NCI-H128 (cell line): ENCODE results near the gene PCDHB5.
"Not testable (repeated sequence)": the region's sequence is repeated elsewhere in the genome, so short reads cannot be mapped to it uniquely, and the experiment has no call there.

ENCODE experiments used
- DNase-seq: peaks from one replicate; lab custom pipeline; 2025; ENCODE audit not compliant: unreplicated experiment; lab: John Stamatoyannopoulos, UW

PCDHB5 gene

DNA sequence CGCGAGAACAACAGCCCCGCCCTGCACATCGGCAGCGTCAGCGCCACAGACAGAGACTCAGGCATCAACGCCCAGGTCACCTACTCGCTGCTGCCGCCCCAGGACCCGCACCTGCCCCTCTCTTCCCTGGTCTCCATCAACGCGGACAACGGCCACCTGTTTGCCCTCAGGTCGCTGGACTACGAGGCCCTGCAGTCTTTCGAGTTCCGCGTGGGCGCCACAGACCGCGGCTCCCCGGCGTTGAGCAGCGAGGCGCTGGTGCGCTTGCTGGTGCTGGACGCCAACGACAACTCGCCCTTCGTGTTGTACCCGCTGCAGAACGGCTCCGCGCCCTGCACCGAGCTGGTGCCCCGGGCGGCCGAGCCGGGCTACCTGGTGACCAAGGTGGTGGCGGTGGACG is 16.6 kb downstream of the PCDHB5 start:
- not testable (repeated sequence) for DNase-seq

DNA sequence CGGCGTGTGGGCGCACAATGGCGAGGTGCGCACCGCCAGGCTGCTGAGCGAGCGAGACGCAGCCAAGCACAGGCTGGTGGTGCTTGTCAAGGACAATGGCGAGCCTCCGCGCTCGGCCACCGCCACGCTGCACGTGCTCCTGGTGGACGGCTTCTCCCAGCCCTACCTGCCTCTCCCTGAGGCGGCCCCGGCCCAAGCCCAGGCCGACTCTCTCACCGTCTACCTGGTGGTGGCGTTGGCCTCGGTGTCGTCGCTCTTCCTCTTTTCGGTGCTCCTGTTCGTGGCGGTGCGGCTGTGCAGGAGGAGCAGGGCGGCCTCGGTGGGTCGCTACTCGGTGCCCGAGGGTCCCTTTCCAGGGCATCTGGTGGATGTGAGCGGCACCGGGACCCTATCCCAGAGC is 17.1 kb downstream of the PCDHB5 start:
- DNase-seq = not testable (repeated sequence)

DNA sequence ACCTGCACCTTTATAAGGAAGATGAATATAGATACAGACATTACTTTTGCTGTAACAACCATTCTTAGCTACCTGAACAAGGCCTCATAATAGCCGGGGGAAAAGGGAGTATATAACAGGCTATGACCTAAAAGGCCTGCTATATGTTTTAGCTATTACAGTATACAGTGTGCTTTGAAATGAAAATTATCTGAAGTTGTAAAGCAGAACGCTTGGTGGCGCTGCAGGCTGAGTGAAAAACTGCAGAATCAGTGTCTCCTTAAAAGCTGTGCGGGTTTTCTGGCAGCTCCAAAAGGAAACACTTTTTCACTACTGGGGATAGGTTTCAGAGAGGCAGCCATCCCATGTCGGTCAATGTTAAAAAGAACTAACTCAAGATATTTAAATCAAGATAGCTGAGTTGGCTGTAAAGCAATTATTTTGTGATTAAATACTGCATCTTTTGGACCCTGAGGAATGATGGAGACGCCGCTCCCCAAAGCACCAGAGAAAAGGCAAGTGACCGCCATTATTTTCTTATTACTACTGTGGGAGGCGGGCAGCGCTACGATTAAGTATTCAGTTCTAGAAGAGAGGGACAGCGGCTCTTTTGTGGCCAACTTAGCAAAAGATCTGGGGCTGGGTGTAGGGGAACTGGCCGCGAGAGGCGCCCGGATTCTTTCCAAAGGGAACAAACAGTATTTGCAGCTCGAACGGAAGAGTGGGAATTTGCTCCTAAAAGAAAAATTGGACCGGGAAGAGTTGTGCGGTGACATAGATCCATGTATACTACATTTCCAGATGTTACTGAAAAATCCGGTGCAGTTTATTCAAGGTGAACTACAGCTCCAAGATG is 20.8 kb downstream of the PCDHB5 start:
- DNase-seq = no peak

DNA sequence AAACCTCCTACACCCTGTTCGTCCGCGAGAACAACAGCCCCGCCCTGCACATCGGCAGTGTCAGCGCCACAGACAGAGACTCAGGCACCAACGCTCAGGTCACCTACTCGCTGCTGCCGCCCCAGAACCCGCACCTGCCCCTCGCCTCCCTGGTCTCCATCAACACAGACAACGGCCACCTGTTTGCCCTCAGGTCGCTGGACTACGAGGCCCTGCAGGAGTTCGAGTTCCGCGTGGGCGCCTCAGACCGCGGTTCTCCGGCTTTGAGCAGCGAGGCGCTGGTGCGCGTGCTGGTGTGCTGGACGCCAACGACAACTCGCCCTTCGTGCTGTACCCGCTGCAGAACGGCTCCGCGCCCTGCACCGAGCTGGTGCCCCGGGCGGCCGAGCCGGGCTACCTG is 22.4 kb downstream of the PCDHB5 start:
- DNase-seq = not testable (repeated sequence)

DNA sequence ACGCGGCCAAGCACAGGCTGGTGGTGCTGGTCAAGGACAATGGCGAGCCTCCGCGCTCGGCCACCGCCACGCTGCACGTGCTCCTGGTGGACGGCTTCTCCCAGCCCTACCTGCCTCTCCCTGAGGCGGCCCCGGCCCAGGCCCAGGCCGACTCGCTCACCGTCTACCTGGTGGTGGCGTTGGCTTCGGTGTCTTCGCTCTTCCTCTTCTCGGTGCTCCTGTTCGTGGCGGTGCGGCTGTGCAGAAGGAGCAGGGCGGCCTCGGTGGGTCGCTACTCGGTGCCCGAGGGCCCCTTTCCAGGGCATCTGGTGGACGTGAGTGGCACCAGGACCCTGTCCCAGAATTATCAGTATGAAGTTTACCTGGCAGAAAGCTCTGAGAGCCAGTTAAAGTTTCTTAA is 22.9 kb downstream of the PCDHB5 start:
- not testable (repeated sequence) for DNase-seq

DNA sequence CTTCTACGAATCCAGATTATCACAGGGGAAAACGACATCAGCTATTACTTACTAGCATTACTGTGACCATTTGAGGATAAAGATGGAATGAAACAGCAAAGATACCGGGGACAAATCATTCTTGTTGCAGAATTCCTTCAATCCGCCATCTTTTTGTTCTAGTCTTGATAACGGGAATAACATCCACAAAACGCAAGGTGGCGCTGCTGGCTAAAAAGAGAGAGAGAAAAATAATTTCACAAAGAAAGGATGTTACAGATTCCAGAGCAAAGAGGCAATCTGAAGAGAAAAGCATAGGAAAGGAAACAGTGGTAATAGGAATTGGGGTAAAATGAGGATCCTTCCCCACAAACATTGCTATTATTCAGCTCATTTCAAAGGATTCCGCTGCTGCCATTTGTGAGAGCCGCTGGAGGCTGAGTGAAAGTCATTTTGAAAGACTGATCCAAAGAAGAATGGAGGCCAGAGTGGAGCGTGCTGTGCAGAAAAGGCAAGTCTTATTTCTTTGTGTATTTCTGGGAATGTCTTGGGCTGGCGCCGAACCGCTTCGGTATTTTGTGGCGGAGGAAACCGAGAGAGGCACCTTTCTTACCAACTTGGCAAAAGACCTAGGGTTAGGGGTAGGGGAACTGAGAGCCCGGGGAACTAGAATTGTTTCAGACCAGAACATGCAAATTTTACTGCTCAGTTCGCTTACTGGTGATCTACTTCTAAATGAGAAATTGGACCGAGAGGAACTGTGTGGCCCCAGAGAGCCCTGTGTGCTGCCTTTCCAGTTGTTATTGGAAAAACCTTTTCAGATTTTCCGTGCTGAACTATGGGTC is 37.6 kb downstream of the PCDHB5 start, which contains the start of gene PCDHB7:
TSS of gene PCDHB7 (plus strand) at position 264 of the 824 bp plus-strand sequence. CDS start at position 456, 192 bp downstream.
- no peak for DNase-seq

DNA sequence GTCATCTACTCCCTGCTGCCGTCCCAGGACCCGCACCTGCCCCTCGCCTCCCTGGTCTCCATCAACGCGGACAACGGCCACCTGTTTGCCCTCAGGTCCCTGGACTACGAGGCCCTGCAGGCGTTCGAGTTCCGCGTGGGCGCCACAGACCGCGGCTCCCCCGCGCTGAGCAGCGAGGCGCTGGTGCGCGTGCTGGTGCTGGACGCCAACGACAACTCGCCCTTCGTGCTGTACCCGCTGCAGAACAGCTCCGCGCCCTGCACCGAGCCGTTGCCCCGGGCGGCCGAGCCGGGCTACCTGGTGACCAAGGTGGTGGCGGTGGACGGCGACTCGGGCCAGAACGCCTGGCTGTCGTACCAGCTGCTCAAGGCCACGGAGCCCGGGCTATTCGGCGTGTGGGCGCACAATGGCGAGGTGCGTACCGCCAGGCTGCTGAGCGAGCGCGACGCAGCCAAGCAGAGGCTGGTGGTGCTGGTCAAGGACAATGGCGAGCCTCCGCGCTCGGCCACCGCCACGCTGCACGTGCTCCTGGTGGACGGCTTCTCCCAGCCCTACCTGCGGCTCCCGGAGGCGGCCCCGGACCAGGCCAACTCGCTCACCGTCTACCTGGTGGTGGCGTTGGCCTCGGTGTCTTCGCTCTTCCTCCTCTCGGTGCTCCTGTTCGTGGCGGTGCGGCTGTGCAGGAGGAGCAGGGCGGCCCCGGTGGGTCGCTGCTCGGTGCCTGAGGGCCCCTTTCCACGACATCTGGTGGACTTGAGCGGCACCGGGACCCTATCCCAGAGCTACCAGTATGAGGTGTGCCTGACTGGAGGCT is 39.5 kb downstream of the PCDHB5 start:
- DNase-seq = not testable (repeated sequence)

DNA sequence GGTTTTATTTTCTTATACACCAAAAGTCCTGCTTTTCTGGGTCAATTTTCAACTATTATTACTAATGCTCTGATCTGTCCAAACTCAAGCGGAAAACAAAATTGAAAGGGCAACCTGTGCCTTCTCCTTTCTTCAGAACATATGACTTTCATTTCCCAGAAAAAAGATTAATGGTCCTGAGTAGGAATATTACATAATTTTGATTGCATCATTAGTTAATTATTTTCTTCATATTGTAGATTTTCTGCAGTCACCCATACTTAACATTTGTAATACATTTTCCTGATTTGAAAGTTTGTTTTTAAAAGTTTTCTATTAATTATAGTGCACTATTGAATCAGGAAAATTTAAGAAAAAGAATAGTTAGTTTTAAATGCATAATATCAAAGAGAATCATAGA is 40.9 kb downstream of the PCDHB5 start:
- no peak for DNase-seq

DNA sequence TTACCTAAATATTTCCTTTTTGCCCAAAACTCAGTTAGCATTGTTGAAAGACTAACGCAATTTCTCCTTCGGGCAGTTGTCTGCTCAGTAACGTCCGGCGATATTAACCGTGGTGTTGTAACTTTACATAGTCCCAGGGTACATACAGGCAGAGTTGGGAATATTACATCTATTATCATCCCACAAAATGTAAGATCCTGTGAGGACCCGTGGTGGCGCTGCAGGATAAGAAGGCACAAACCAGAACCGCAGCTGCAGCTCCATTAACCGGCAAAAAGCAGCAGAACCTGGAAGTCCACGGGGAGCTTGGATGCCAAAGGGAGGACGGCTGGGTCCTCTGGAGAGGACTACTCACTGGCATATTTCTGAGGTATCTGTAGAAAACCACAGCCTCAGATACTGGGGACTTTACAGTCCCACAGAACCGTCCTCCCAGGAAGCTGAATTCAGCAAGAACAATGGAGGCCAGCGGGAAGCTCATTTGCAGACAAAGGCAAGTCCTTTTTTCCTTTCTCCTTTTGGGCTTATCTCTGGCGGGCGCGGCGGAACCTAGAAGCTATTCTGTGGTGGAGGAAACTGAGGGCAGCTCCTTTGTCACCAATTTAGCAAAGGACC is 42.7 kb downstream of the PCDHB5 start, which contains the start of gene PCDHB8:
TSS of gene PCDHB8 (plus strand) at position 214 of the 615 bp plus-strand sequence. CDS start at position 459, 245 bp downstream.
- DNase-seq = not testable (repeated sequence)

DNA sequence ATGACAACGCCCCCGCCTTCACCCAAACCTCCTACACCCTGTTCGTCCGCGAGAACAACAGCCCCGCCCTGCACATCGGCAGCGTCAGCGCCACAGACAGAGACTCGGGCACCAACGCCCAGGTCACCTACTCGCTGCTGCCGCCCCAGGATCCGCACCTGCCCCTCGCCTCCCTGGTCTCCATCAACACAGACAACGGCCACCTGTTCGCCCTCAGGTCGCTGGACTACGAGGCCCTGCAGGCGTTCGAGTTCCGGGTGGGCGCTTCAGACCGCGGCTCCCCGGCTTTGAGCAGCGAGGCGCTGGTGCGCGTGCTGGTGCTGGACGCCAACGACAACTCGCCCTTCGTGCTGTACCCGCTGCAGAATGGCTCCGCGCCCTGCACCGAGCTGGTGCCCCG is 44.4 kb downstream of the PCDHB5 start:
- DNase-seq = not testable (repeated sequence)

DNA sequence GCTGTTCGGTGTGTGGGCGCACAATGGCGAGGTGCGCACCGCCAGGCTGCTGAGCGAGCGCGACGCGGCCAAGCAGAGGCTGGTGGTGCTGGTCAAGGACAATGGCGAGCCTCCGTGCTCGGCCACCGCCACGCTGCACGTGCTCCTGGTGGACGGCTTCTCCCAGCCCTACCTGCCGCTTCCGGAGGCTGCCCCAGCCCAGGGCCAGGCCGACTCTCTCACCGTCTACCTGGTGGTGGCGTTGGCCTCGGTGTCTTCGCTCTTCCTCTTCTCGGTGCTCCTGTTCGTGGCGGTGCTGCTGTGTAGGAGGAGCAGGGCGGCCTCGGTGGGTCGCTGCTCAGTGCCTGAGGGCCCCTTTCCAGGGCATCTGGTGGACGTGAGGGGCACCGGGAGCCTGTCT is 44.9 kb downstream of the PCDHB5 start:
- not testable (repeated sequence) for DNase-seq

DNA sequence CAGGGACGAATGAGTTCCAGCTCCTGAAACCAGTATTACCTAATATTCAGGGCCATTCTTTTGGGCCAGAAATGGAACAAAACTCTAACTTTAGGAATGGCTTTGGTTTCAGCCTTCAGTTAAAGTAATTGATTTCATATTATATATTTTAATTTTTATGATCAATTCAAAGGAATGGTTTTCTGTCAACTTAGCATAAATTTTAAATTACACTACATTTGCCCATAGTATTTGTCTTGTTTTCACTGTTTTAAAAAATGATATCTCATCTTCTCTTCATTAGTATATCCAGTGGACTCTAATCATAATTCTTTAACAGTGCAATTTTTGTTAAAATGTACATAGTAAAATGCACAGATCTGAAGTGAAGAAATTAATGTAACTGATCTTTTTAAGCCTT is 45.3 kb downstream of the PCDHB5 start:
- no peak for DNase-seq

DNA sequence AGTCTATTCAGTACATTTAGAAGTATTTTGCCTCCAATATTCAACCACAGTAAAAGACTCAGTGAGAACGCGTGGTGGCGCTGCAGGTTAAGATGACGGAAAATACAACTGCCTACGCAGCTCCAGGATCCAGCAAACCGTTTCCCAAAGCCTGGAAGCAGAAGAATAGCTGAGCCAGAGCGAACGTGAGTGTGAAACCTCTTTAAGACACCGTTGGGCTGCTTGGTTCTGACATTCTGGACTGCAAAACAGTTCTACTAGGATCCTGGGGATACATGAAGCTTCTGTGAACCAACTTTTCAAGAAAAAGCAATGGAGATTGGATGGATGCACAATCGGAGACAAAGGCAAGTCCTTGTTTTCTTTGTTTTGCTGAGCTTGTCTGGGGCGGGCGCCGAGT is 47.2 kb downstream of the PCDHB5 start, which contains the start of gene PCDHB16:
TSS of gene PCDHB16 (plus strand) at position 140 of the 400 bp plus-strand sequence. CDS start at position 313, 173 bp downstream.
- DNase-seq = no peak

DNA sequence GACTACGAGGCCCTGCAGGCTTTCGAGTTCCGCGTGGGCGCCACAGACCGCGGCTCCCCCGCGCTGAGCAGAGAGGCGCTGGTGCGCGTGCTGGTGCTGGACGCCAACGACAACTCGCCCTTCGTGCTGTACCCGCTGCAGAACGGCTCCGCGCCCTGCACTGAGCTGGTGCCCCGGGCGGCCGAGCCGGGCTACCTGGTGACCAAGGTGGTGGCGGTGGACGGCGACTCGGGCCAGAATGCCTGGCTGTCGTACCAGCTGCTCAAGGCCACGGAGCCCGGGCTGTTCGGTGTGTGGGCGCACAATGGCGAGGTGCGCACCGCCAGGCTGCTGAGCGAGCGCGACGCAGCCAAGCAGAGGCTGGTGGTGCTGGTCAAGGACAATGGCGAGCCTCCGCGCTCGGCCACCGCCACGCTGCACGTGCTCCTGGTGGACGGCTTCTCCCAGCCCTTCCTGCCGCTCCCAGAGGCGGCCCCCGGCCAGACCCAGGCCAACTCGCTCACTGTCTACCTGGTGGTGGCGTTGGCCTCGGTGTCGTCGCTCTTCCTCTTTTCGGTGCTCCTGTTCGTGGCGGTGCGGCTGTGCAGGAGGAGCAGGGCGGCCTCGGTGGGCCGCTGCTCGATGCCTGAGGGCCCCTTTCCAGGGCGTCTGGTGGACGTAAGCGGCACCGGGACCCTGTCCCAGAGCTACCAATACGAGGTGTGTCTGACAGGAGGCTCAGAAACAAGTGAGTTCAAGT is 49.3 kb downstream of the PCDHB5 start:
- DNase-seq = not testable (repeated sequence)

DNA sequence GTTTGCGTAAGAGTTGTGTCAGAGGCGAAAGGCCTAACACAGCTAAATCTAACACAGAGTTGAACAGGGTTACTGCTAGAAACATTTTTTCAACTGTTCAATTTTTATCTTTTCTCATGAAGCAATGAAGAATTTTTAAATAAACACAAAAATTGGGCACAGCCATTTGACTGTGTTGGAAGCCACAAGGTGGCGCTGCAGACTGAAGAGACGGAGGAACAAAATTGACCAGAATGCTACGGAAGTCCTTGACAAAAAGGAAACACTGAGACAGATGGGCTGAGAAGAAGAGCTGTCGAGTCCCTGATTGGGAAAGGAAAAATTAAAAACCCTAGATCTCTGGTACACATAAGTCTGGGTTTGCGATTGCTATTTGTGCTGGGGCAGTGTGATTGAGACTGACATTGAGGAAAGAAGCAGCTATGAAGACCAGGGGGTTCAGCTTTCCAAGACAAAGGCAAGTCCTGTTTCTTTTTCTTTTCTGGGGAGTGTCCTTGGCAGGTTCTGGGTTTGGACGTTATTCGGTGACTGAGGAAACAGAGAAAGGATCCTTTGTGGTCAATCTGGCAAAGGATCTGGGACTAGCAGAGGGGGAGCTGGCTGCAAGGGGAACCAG is 52.0 kb downstream of the PCDHB5 start, which contains the start of gene PCDHB9:
TSS of gene PCDHB9 (plus strand) at position 265 of the 616 bp plus-strand sequence. CDS start at position 423, 158 bp downstream.
- DNase-seq = no peak
